ENCODE results near the gene NFIB. TPM values are rescaled to one million over a fixed set of nuclear protein-coding genes. Genes with fewer than 3 reads are reported as not detected.

NFIB gene
- polyA plus RNA-seq, 2 of the 4 experiments (the other 2 are of a cell fraction) = 10.7 to 21.7 TPM

DNA sequence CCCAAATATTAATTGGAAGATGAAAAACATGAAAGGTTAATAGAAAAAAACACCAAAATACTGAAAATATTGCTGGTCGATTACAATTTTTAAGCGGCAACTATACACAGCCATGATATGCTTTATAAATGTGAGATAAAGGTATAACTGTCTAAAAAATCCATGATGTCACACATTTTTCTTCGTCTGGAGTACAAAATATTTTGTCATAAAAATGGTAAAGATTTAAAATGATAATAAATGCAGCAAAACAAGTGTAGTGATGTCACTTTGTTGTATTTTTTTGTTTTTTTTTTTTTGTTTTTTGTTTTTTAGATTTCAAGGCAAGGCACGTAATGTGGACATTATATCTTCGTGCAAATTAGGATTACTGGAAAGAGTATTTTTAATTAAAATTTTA lies 227.4 kb downstream of the NFIB start:
- WGBS (ENCODE audit: missing lambda C conversion rate) = 91% methylated on average over 5 of the region's 5 CpGs
- FAIRE-seq (no peak), DNase-seq (ENCODE audit: low read depth in 1 of 2, low spot score in 1 of 2) (no peak), ATAC-seq (no peak)
- TF ChIP-seq MAFK (IDR thresholded peaks at IDR 0.05; ENCODE audit: partially characterized antibody) (no peak), ZSCAN20 (CRISPR knock-in tag; IDR thresholded peaks at IDR 0.05) (no peak), HDAC2 (IDR thresholded peaks at IDR 0.05) (no peak), ZFP36 (IDR thresholded peaks at IDR 0.05; ENCODE audit: borderline replicate concordance, partially characterized antibody) (no peak), FOXS1 (CRISPR knock-in tag; IDR thresholded peaks at IDR 0.05) (no peak), FOSB (CRISPR knock-in tag; IDR thresholded peaks at IDR 0.05) (no peak), JUN (IDR thresholded peaks at IDR 0.05) (no peak), RNF2 (IDR thresholded peaks at IDR 0.05; ENCODE audit: borderline replicate concordance, low read depth) (no peak), KDM1A (IDR thresholded peaks at IDR 0.05; ENCODE audit: low read depth) (no peak), SMC3 (IDR thresholded peaks at IDR 0.05) (no peak), HEYL (CRISPR knock-in tag; IDR thresholded peaks at IDR 0.05) (no peak), CBX2 (IDR thresholded peaks at IDR 0.05; ENCODE audit: borderline replicate concordance, low read depth) (no peak), GATA3 (IDR thresholded peaks at IDR 0.05; ENCODE audit: borderline replicate concordance) (no peak), MAZ (IDR thresholded peaks at IDR 0.05; ENCODE audit: borderline replicate concordance, low read depth, low read length) (no peak), RFX5 (IDR thresholded peaks at IDR 0.05) (no peak)
- TF ChIP-seq, protein P1, sequence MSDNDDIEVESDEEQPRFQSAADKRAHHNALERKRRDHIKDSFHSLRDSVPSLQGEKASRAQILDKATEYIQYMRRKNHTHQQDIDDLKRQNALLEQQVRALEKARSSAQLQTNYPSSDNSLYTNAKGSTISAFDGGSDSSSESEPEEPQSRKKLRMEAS (IDR thresholded peaks at IDR 0.05) = no peak
- TF ChIP-seq, protein P2, sequence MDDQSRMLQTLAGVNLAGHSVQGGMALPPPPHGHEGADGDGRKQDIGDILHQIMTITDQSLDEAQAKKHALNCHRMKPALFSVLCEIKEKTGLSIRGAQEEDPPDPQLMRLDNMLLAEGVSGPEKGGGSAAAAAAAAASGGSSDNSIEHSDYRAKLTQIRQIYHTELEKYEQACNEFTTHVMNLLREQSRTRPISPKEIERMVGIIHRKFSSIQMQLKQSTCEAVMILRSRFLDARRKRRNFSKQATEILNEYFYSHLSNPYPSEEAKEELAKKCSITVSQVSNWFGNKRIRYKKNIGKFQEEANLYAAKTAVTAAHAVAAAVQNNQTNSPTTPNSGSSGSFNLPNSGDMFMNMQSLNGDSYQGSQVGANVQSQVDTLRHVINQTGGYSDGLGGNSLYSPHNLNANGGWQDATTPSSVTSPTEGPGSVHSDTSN (IDR thresholded peaks at IDR 0.05) = no peak
- Histone ChIP-seq H3K4me2 (no peak overlapping the region), H3K4me3 (no peak overlapping the region), H3K27ac (no peak overlapping the region), H3K9me3 (no peaks in the 10 kb centered on the region), H3K4me1 (no peaks in the 10 kb centered on the region)
- ChIA-PET POLR2A (no interaction called here), CTCF (interaction anchor here (0.7 kb wide), 1 partner anchor 182 kb away, joined by 3 read pairs; no protein-coding TSS in a partner anchor)

DNA sequence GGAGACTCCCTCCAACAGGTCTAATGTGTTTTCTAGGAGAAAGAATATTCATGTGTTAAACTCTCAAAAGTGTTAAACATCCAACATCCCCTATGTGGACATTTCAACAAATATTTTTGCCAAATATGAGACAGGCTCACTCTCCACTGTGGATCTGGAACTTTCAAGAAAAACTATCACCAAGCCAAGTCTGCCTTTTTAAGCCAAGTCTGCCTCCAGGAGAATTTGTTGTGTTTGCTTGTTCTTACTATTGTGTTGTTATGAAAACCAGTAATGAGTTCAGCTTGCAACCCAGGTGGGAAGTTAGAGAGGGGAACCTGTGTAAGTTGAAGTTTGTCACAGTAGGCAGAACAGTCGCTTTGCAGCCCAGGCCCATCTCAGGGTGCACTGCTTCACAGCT lies 228.1 kb downstream of the NFIB start:
- ChIA-PET CTCF (interaction anchor here (0.7 kb wide), 1 partner anchor 183 kb away, joined by 3 read pairs; no protein-coding TSS in a partner anchor), POLR2A (no interaction called here)
- Histone ChIP-seq H3K9me3 (no peaks in the 10 kb centered on the region), H3K4me2 (no peak overlapping the region), H3K27ac (no peak overlapping the region), H3K4me3 (no peak overlapping the region), H3K4me1 (no peaks in the 10 kb centered on the region)
- FAIRE-seq = no peak
- ATAC-seq = no peak
- no peak for DNase-seq (ENCODE audit: low read depth in 1 of 2, low spot score in 1 of 2)
- 96% methylated on average over 1 of the region's 1 CpG for WGBS (ENCODE audit: missing lambda C conversion rate)
- TF ChIP-seq JUN (IDR thresholded peaks at IDR 0.05) (no peak), MYC (IDR thresholded peaks at IDR 0.05; ENCODE audit: borderline replicate concordance, low read length) (no peak), HOXB5 (CRISPR knock-in tag; IDR thresholded peaks at IDR 0.05) (no peak), FOXS1 (CRISPR knock-in tag; IDR thresholded peaks at IDR 0.05) (no peak), RARB (CRISPR knock-in tag; IDR thresholded peaks at IDR 0.05) (no peak), CBX8 (IDR thresholded peaks at IDR 0.05) (no peak), RCOR1 (IDR thresholded peaks at IDR 0.05; ENCODE audit: low read depth, low read length) (no peak), TP53 (CRISPR knock-in tag; IDR thresholded peaks at IDR 0.05) (no peak)
- TF ChIP-seq, protein P3, sequence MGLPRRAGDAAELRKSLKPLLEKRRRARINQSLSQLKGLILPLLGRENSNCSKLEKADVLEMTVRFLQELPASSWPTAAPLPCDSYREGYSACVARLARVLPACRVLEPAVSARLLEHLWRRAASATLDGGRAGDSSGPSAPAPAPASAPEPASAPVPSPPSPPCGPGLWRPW (IDR thresholded peaks at IDR 0.05) = no peak

DNA sequence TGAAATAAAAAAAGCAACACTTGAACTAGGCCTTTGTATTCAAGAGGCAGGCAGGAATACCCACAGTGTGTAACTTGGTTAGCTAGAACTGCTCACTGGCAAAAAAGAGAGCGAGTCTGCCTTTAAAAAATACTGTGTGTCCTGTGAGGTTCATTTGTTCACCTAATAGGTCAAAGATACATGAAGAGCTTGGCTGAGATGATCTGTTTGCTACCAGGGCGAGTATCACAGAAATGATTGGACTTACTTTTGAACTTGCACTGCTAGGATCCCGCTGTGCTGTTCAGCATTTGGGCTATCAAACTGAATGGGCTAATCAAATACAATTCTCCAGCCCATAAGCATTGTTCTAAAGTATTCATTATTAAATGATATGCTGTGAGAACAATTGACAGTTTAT lies 229.1 kb downstream of the NFIB start:
- DNase-seq (ENCODE audit: low read depth in 1 of 2, low spot score in 1 of 2) = no peak
- Histone ChIP-seq H3K27ac (no peak overlapping the region), H3K4me1 (no peaks in the 10 kb centered on the region), H3K4me3 (no peak overlapping the region), H3K4me2 (no peak overlapping the region), H3K9me3 (no peaks in the 10 kb centered on the region)
- TF ChIP-seq, protein P4, sequence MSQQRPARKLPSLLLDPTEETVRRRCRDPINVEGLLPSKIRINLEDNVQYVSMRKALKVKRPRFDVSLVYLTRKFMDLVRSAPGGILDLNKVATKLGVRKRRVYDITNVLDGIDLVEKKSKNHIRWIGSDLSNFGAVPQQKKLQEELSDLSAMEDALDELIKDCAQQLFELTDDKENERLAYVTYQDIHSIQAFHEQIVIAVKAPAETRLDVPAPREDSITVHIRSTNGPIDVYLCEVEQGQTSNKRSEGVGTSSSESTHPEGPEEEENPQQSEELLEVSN (IDR thresholded peaks at IDR 0.05; ENCODE audit: borderline replicate concordance, low read depth) = no peak
- TF ChIP-seq GATA3 (IDR thresholded peaks at IDR 0.05; ENCODE audit: borderline replicate concordance) = no peak
- no peak for TF ChIP-seq EHF (CRISPR knock-in tag; IDR thresholded peaks at IDR 0.05)
- ChIA-PET POLR2A (no interaction called here), CTCF (interaction anchor here (1.0 kb wide), 1 partner anchor 21 kb away, joined by 3 read pairs; no protein-coding TSS in a partner anchor)
- WGBS (ENCODE audit: missing lambda C conversion rate) = 84% methylated on average over 3 of the region's 3 CpGs
- ATAC-seq = no peak
- FAIRE-seq = no peak

All from A549 (cell line).